HG03457 (cell line): ENCODE measurements around the gene FLNB.

Experiments
- ATAC-seq: cut with Tn5 transposase; IDR thresholded peaks from one replicate; pipeline ENCODE4 v1.9.1; 2021; ENCODE audit warnings: moderate number of reproducible peaks; ENCODE audit not compliant: unreplicated experiment

Gene FLNB

GRCh38 chr3:58009026-58009748, 965 bp downstream of the FLNB start:
- ATAC-seq: no peak

DNA sequence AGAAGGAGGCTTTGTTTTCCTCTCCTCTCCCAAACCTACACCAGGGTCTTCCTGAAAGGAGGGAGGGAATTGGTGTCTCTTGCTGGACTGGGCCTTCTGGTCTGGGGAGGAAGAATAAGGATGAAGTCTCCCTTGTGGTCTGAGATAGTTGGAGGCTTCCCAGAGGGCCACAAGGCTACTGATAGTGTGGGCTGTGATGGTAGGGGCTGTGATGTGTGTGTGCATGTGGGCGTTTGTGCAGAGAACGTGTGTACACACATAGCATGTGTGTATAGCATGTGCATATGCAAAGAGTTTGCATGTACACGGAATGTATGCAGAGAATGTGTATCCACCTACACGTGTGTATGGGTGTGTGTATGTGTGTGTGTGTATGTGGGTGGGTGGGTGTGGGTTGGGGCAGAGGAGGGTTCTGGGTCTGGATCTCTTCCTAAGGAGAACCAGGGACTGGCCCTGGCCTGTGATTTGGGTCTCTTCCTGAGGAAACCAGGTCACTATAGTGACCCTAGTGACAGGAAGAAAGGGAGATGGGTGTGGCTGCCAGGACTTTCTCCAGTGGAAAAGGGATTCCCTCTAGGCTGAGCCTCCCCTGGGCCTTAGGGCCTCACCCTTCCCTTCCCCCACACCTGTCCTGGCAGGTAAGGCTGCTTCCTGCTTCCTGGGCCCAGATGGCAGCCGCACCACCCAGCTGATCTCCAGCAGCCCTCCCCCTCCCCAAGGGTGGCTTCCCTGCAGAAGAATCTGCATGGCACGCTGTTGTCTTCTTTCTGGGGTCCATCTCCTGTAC, 1.7 kb downstream of the FLNB start:
- no peak for ATAC-seq

- no peak for ATAC-seq
These were observed 2.3 kb downstream of the FLNB start for GRCh38 chr3:58010562-58010961.

DNA sequence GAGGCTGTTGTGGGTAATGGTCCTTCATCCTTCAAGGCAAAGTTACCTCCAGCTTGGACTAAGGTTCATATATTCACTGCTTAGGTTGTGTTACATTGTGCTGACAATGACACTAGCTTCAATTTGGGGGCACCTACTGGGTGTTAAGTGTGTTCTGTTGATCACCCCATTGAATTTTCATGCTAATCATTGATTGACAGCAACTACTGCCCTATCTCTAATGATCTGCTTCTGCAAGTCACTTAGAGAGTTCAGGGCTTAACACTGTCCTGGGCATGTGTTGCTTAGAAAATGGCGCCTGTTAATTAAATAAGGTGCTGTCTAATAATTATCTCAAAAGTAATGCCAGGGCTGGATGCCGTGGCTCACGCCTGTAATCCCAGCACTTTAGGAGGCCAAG, 3.4 kb downstream of the FLNB start:
- ATAC-seq: no peak

GRCh38 chr3:58012302-58012701, 4.1 kb downstream of the FLNB start:
- no peak for ATAC-seq

DNA sequence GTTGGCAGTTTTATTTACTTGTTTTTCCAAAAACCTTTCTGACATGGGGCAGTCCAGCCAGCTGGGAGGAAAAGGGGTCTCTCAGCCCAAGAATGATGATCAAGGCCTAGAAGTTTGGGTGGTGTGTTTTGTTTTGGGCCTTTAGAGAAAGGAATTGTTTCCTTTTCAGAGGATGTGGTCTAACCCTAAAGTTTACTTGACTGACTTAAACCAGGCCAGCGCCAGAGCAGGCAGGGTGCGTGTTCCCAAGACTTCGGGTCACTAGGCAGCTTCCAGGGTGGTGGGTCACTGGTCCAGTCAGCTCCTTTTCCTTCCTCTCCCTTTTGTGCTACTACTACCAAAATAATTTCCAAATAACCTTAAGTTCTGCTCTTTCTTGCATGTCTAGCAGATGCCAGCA, 4.9 kb downstream of the FLNB start:
- ATAC-seq: no peak

GRCh38 chr3:58013973-58014649, 5.9 kb downstream of the FLNB start:
- no peak for ATAC-seq

DNA sequence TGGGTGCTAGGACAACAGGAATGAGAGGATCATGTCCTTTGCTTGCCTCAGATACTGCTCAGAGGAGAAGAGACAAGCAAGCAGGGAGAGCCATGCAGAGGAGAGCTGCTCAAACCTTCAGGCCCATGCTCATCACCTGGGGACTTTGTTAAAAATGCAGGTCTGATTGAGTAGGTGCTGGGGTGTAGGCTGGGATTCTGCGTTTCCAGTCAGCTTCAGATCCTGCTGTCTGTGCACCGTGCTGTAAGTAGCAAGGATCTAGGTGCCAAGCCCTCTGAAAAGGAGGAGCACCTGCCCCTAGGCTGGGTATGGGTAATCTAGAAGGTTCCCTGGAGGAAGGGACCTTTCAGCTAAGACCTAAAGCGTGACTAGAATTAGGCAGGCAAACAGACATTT, 7.3 kb downstream of the FLNB start:
- no peak for ATAC-seq

DNA sequence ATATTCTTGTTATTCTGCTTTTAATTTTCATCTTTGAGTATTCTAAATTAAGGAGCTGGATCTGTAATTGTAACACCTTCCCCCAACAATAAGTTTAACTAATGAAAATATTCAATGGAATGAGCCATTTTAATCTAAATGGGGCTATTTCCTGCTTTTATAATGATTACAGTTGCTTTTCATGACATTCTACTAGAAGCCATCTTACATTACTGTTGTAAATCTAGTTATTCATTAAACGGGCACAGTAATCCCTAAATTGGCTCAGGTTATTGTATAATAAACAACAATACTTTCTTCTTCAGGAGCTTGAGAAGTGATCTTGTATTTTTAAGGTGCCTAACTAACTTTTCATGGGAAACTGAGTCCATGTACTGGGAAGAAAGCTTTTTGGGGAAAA, 8.5 kb downstream of the FLNB start:
- ATAC-seq: no peak

DNA sequence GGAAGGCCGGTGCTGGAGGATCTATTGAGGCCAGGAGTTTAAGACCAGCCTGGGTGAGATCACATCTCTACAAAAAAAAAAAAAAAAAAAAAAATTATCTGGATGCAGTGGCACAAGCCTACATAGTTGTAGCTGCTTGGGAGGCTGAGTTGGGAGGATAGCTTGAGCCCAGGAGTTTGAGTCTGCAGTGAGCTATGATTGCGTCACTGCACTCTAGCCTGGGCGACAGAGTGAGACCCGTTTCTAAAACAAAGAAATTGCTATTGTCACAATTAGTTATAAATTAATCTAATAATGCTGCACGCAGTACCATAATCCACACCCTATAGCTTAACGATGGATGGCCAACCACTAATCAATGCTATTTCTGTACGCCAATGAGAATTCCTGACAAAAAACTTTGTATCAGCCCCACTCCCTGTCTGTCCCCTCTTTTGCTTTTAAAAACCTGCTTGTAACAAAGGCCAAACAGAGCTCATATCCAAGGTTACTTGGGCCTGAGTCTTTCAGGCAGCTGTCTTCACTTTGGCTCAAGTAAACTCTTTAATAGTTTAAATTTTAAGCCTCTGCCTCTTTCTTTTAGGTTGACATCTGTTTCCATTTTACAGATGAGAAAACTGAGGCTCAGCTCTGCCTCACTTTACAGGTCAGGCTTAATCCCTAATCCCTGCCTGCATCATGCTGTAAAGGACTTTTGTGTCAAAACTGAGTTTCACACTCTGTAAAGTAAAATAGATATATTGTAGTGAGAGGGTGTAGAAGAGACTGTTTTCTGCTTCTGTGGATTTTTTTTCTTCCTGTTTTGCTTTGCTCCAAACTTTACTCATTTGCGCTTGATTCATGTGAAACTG, 10.9 kb downstream of the FLNB start:
- no peak for ATAC-seq

DNA sequence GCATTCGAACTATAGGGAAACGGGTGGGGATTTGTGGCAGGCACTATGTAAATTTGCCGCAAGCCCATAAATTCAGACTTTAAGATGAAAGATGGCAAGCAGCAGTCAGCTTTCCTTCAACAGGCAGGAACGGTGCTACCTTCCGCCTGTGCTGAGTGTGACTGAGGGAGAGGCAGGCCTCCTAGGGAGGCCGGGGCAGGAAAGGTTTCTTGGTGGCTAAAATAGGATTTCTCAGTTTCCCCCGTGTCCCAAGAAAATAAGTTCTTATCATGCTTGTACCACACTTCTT, 12.5 kb downstream of the FLNB start:
- no peak for ATAC-seq

GRCh38 chr3:58021072-58021959, 13.1 kb downstream of the FLNB start:
- ATAC-seq: no peak

GRCh38 chr3:58021962-58022361, 13.7 kb downstream of the FLNB start:
- ATAC-seq: no peak

GRCh38 chr3:58022490-58022889, 14.3 kb downstream of the FLNB start:
- ATAC-seq: no peak

DNA sequence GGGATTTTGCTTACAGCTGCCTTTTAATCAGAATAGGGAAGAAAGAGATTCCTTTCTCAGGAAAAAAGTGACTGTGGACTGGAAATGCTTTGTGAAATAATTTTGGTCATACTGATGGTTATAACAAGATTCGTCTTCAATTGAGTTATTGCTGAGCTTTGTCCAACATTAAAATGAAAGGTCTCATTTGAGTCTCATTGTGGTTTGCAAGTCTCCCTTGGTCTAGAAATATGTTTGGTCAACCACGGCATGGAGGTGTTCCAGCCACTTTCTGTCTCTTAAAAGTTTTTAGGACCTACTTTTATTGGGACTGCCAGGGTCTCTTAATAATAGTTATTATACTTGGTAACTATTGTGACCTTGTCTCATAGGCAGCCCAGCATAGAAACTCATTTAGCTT, 15.3 kb downstream of the FLNB start:
- ATAC-seq: no peak

DNA sequence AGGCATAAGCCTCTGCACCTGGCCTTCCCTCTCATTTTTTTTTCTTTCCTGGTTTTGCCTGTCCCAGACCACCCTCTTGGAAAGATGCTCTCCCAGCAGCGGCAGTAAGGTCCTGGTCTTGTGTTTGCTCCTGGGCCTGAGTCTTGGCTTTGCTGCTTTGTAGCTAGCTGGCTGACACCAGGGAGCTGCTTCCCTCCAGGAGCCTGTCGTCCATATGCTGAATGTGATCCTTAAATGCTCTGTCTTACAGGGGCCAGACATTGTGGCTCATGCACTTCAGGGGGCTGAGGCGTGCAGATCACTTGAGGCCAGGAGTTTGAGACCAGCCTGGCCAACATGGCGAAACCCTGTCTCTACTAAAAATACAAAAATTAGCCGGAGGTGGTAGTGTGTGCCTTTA, 17.2 kb downstream of the FLNB start:
- ATAC-seq: no peak

DNA sequence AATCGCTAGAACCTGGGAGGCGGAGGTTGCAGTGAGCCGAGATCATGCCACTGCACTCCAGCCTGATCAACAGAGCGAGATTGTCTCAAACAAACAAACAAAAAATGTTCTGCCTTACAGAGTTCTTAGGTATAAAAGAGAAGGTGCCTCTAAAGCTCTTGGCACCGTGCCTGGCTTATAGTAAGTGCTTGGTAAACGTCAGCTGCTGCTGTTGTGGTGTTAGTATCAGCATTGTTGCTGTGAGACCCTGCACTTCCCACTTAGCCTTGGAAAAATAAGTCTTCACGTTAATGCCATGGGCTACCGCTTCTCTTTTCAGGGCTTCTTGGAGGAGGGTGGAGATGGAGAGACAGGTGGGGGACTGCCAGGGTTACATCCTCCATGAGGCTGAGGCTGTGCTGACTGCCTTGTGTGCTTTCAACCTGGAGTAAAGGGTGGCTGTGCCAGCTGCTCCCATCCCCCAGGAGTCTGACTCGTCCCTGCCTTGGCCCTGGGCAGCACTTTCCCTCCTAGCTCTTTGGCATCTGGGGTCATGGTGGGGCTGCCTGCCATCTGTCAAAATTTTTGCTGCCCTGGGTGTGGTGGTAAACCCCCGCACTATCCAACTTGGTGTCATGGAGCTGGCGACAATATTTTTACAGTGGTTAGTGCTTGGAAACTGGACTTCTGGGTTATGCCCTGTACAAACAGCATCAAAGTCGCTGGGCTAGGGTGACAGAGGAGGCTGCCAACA, 17.8 kb downstream of the FLNB start:
- no peak for ATAC-seq

- ATAC-seq: no peak
These were observed 18.4 kb downstream of the FLNB start for GRCh38 chr3:58026598-58026997.

DNA sequence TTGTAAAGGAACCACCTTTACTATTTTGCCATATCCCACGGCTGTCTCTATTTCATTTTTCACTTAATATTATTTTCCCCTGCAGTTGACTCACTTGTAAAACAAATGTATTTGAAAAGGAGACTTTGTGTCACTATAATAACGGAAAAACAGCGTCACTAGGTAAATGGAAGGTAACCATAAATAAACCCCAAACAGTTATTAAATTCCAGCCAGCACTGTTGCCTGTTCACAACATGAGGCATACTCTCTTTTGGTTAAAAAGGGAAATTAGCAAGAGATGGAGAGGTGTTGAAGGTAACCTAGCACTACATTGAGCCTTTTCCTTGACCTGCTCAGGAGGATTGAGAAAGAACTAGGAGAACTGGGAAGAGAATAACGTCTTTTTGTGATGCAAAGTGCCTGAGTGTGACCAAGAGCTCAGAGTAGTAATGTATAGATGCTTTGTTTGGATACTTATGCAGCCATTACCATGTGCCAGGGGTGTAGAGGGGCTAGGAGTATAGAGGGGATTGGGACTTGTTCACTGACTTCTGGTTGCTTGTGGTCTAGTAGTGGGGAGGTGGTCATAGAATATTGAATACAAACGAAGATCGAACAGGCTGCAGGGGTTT, 19.6 kb downstream of the FLNB start:
- ATAC-seq: no peak
